Measurements from ENCODE around the gene CDS1. TPM values are rescaled to one million over a fixed set of nuclear protein-coding genes. Genes with fewer than 3 reads are reported as not detected.

The CDS1 gene
- total and polyA plus RNA-seq, 2 donors (not counting 3 experiments of a cell fraction or from before 2014, with no cell fraction given), result 0.01 TPM; not detected in 1

DNA sequence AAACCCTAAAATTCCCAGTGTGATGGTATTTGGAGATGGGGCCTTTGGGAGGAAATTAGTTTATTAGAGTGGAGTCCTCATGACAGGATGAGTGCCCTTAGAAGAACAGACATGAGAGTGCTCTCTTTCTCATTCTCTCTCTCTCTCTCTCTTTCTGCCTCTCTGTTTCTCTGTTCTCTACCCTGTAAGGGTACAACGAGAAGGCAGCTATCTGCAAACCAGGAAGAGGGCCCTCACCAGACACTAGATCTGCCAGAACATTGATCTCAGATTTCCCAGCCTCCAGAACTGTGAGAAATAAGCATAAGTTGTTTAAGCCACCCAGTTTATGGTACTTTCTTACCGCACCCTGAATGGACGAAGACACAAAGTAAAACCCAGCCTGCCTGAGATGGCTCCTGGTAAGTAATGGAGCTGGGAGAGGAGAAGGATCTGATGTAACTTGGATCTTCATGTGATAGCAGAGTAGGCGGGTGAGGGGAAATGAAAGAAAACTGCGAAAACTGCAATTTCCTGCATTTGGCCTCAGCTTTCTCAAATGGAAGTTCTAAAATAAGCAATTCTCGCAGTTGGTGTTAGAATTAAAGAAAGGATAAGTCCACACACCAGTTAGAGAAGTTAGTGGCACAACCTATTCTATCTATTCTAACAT, 8.7 kb upstream of the CDS1 start:
- H3K4me2 ChIP-seq (ENCODE audit: insufficient read depth, low read length), result no peak overlapping the region
- H3K79me2 ChIP-seq (ENCODE audit: control insufficient read depth, insufficient read depth, low read length), result no peaks in the 10 kb centered on the region
- no peaks in the 10 kb centered on the region for H3K36me3 ChIP-seq (ENCODE audit: control insufficient read depth in 2 of 2, extremely low read depth in 1 of 2, insufficient read depth in 2 of 2, low read length in 2 of 2)
- H3K9me3 ChIP-seq (replicated peaks; ENCODE audit: control insufficient read depth, insufficient read depth, low read length), result no peaks in the 10 kb centered on the region
- DNase-seq (ENCODE audit: low read depth, low spot score) (no peak), FAIRE-seq (no peak)
- H3K27me3 ChIP-seq (ENCODE audit: control insufficient read depth in 2 of 2, insufficient read depth in 2 of 2, low read length in 2 of 2), result peaks cover 11 to 17% of the 10 kb centered on the region in 2 experiments
- no peak overlapping the region for H2AFZ ChIP-seq (ENCODE audit: low read depth, low read length)
- intact Hi-C loops (cut with micrococcal nuclease), result no loop called here
- no peak overlapping the region for H3K27ac ChIP-seq (ENCODE audit: insufficient read depth, low read depth, low read length)
- H3K4me1 ChIP-seq (ENCODE audit: control insufficient read depth, extremely low read depth, insufficient read depth, low read length), result no peaks in the 10 kb centered on the region
- no peak for TF ChIP-seq MYC (IDR thresholded peaks at IDR 0.05; ENCODE audit: low read depth, low read length)
- TF ChIP-seq GATA2 (IDR thresholded peaks at IDR 0.05; ENCODE audit: insufficient read depth, insufficient read length, low read depth, low read length), result no peak
- TF ChIP-seq EZH2 (IDR thresholded peaks at IDR 0.05; ENCODE audit: borderline replicate concordance, low read depth, low read length, severe bottlenecking), result no peak
- no peak for TF ChIP-seq POLR2A (IDR thresholded peaks at IDR 0.05; ENCODE audit: low read depth, low read length)
- TF ChIP-seq, protein P1, sequence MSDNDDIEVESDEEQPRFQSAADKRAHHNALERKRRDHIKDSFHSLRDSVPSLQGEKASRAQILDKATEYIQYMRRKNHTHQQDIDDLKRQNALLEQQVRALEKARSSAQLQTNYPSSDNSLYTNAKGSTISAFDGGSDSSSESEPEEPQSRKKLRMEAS (IDR thresholded peaks at IDR 0.05; ENCODE audit: insufficient read depth, insufficient read length), result no peak
- no peak for TF ChIP-seq FOS (IDR thresholded peaks at IDR 0.05; ENCODE audit: borderline replicate concordance, insufficient read depth, low read length)
- TF ChIP-seq POLR2AphosphoS5 (IDR thresholded peaks at IDR 0.05; ENCODE audit: insufficient read depth, low read depth, low read length), result no peak
- TF ChIP-seq JUN (IDR thresholded peaks at IDR 0.05; ENCODE audit: borderline replicate concordance, insufficient read depth, insufficient read length, low read depth), result no peak
- TF ChIP-seq, protein P2, sequence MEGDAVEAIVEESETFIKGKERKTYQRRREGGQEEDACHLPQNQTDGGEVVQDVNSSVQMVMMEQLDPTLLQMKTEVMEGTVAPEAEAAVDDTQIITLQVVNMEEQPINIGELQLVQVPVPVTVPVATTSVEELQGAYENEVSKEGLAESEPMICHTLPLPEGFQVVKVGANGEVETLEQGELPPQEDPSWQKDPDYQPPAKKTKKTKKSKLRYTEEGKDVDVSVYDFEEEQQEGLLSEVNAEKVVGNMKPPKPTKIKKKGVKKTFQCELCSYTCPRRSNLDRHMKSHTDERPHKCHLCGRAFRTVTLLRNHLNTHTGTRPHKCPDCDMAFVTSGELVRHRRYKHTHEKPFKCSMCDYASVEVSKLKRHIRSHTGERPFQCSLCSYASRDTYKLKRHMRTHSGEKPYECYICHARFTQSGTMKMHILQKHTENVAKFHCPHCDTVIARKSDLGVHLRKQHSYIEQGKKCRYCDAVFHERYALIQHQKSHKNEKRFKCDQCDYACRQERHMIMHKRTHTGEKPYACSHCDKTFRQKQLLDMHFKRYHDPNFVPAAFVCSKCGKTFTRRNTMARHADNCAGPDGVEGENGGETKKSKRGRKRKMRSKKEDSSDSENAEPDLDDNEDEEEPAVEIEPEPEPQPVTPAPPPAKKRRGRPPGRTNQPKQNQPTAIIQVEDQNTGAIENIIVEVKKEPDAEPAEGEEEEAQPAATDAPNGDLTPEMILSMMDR (IDR thresholded peaks at IDR 0.05; ENCODE audit: extremely low read depth in 1 of 2, insufficient read depth in 1 of 2, low read depth in 1 of 2, low read length in 2 of 2), result no peak
- no peaks in the 10 kb centered on the region for H4K20me1 ChIP-seq (replicated peaks; ENCODE audit: control insufficient read depth, extremely low read depth, insufficient read depth, low read length)
- H3K9me1 ChIP-seq (replicated peaks; ENCODE audit: control insufficient read depth, extremely low read depth, insufficient read depth, low read length), result no peaks in the 10 kb centered on the region
- no peak overlapping the region for H3K4me3 ChIP-seq (replicated peaks in 1 of 3; ENCODE audit: insufficient read depth in 1 of 3, low read depth in 1 of 3, low read length in 3 of 3)
- BruUV-seq (replicated peaks), result no TSS peak
- H3K9ac ChIP-seq (replicated peaks; ENCODE audit: extremely low read depth, insufficient read depth, low read length), result no peak overlapping the region
- dilution Hi-C loops (cut with MboI; ENCODE audit: extremely low pct_ligation_motif_present, low sequenced_read_pairs), result no loop called here
- POLR2A ChIA-PET, result no interaction called here
- CTCF ChIA-PET, result no interaction called here
